Bronchial epithelial cell (primary cell): ENCODE results near the gene SPATA21. TPM values are rescaled to one million over a fixed set of nuclear protein-coding genes. Genes with fewer than 3 reads are reported as not detected.

Experiments
- DNase-seq: peaks from one replicate; pipeline ENCODE4 v3.0.0-alpha.2; 2010; ENCODE audit warnings: low read depth
- FAIRE-seq: peaks from 2 replicates; lab custom pipeline; 2011; peaks lifted over from hg19 to GRCh38; lab: Jason Lieb, UNC
- H3K27me3 ChIP-seq: 2 replicates; pipeline ENCODE4 v1.5.1; 2011; ENCODE audit warnings: low read length; ENCODE audit not compliant: control insufficient read depth, insufficient read depth
- H3K36me3 ChIP-seq: 2 replicates; pipeline ENCODE4 v1.5.1; 2011; ENCODE audit warnings: low read length; ENCODE audit not compliant: control insufficient read depth, insufficient read depth
- H3K4me3 ChIP-seq: 2 replicates; pipeline ENCODE4 v1.5.1; 2011; ENCODE audit warnings: mild to moderate bottlenecking, low read depth, low read length, control low read depth
- total RNA-seq: library from RNA; depleted of rRNA; stranded (reverse); fragments of >200 nt; gene quantifications from 2 replicates; pipeline ENCODE4 v1.2.1, GENCODE V29; 2014
- TF ChIP-seq, protein P1 (sequence below): IDR thresholded peaks from 2 replicates; pipeline ENCODE4 v1.5.1; 2011; ENCODE audit warnings: mild to moderate bottlenecking, moderate library complexity, low read length, control low read depth, inconsistent platforms; ENCODE audit not compliant: insufficient read depth, severe bottlenecking

The SPATA21 gene
- total RNA-seq, 1 donor from 2014 or later: not detected

GRCh38 chr1:16451841-16452528 lies 14.8 kb upstream of the SPATA21 start:
- FAIRE-seq: no peak
- no peaks in the 10 kb centered on the region for H3K27me3 ChIP-seq
- TF ChIP-seq, protein P1, sequence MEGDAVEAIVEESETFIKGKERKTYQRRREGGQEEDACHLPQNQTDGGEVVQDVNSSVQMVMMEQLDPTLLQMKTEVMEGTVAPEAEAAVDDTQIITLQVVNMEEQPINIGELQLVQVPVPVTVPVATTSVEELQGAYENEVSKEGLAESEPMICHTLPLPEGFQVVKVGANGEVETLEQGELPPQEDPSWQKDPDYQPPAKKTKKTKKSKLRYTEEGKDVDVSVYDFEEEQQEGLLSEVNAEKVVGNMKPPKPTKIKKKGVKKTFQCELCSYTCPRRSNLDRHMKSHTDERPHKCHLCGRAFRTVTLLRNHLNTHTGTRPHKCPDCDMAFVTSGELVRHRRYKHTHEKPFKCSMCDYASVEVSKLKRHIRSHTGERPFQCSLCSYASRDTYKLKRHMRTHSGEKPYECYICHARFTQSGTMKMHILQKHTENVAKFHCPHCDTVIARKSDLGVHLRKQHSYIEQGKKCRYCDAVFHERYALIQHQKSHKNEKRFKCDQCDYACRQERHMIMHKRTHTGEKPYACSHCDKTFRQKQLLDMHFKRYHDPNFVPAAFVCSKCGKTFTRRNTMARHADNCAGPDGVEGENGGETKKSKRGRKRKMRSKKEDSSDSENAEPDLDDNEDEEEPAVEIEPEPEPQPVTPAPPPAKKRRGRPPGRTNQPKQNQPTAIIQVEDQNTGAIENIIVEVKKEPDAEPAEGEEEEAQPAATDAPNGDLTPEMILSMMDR: no peak
- no peak overlapping the region for H3K4me3 ChIP-seq
- DNase-seq: no peak
- H3K36me3 ChIP-seq: peaks cover 36% of the 10 kb centered on the region

GRCh38 chr1:16450863-16451481 lies 13.7 kb upstream of the SPATA21 start:
- no peaks in the 10 kb centered on the region for H3K27me3 ChIP-seq
- no peak for FAIRE-seq
- no peak overlapping the region for H3K4me3 ChIP-seq
- TF ChIP-seq, protein P1: no peak
- no peak for DNase-seq
- H3K36me3 ChIP-seq: peaks cover 33% of the 10 kb centered on the region

- H3K27me3 ChIP-seq: no peaks in the 10 kb centered on the region
- no peak overlapping the region for H3K4me3 ChIP-seq
- TF ChIP-seq, protein P1: no peak
- DNase-seq: no peak
- FAIRE-seq: no peak
- peaks cover 38% of the 10 kb centered on the region for H3K36me3 ChIP-seq
Observed at GRCh38 chr1:16449666-16450065, 12.4 kb upstream of the SPATA21 start.

DNA sequence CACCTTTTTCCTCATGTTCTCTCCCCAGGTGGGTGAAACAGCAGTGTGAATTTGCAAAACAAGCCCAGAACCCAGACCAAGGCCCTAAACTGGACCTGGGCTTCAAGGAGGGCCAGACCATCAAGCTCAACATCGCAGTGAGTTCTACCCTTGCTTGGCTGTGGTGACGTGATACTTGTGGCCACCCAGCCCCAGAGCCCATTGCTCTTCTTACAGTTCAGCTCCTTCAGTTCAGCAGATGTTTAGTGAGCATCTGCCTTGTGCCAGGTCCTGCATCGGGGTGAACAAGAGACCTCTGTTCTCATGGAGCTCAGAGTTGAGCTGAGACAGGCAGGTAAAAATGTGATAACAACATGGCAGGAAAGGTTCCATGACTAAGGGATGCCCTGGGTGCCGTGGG lies 11.8 kb upstream of the SPATA21 start:
- DNase-seq (no peak), FAIRE-seq (no peak)
- H3K36me3 ChIP-seq: peaks cover 42% of the 10 kb centered on the region
- TF ChIP-seq, protein P1: no peak
- no peak overlapping the region for H3K4me3 ChIP-seq
- no peaks in the 10 kb centered on the region for H3K27me3 ChIP-seq

DNA sequence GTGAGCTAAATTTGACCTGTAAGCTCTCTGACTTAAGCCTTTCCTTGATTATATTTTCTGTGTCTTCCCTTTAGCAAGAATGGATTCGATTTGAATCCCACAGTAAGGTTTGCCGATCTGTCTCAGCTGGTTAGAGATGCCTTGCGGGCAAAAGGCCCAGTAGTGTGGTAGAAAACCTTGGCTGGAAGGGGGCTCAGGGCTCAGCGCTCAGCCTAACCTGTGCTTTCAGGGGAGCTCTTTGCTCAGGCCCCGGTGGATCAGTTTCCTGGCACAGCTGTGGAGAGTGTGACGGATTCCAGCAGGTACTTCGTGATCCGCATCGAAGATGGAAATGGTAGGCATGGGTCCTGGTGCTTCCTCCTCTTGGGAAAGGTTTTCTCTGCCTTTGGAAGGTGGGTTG lies 10.4 kb upstream of the SPATA21 start:
- TF ChIP-seq, protein P1: no peak
- Histone ChIP-seq H3K4me3 (no peak overlapping the region), H3K36me3 (peaks cover 49% of the 10 kb centered on the region), H3K27me3 (no peaks in the 10 kb centered on the region)
- FAIRE-seq (no peak), DNase-seq (no peak)
